Bronchial epithelial cell (primary cell): ENCODE measurements around the gene GPA33. TPM values are rescaled to one million over a fixed set of nuclear protein-coding genes. Genes with fewer than 3 reads are reported as not detected.

Source experiments
- DNase-seq: peaks from one replicate; pipeline ENCODE4 v3.0.0-alpha.2; 2010; ENCODE audit warnings: low read depth
- FAIRE-seq: peaks from 2 replicates; lab custom pipeline; 2011; peaks lifted over from hg19 to GRCh38; lab: Jason Lieb, UNC
- H3K27me3 ChIP-seq: 2 replicates; pipeline ENCODE4 v1.5.1; 2011; ENCODE audit warnings: low read length; ENCODE audit not compliant: control insufficient read depth, insufficient read depth
- H3K36me3 ChIP-seq: 2 replicates; pipeline ENCODE4 v1.5.1; 2011; ENCODE audit warnings: low read length; ENCODE audit not compliant: control insufficient read depth, insufficient read depth
- H3K4me3 ChIP-seq: 2 replicates; pipeline ENCODE4 v1.5.1; 2011; ENCODE audit warnings: mild to moderate bottlenecking, low read depth, low read length, control low read depth
- CTCF ChIP-seq: IDR thresholded peaks from 2 replicates; pipeline ENCODE4 v1.5.1; 2011; ENCODE audit warnings: mild to moderate bottlenecking, moderate library complexity, low read length, control low read depth, inconsistent platforms; ENCODE audit not compliant: insufficient read depth, severe bottlenecking
- total RNA-seq: library from RNA; depleted of rRNA; stranded (reverse); fragments of >200 nt; gene quantifications from 2 replicates; pipeline ENCODE4 v1.2.1, GENCODE V29; 2014

The GPA33 gene
- total RNA-seq, 1 donor from 2014 or later = not detected

GRCh38 chr1:167127661-167128060, 37.5 kb upstream of the GPA33 start:
- no peak overlapping the region for H3K4me3 ChIP-seq
- DNase-seq (no peak), FAIRE-seq (no peak)
- peaks cover 1% of the 10 kb centered on the region for H3K27me3 ChIP-seq
- TF ChIP-seq CTCF = no peak
- H3K36me3 ChIP-seq = no peaks in the 10 kb centered on the region

- DNase-seq = no peak
- no peak overlapping the region for H3K4me3 ChIP-seq
- H3K36me3 ChIP-seq = no peaks in the 10 kb centered on the region
- no peak for TF ChIP-seq CTCF
- peaks cover 1% of the 10 kb centered on the region for H3K27me3 ChIP-seq
- no peak for FAIRE-seq
Observed at GRCh38 chr1:167127236-167127635, 37.1 kb upstream of the GPA33 start.

- Histone ChIP-seq H3K27me3 (peaks cover 1% of the 10 kb centered on the region), H3K4me3 (no peak overlapping the region), H3K36me3 (no peaks in the 10 kb centered on the region)
- DNase-seq (no peak), FAIRE-seq (no peak)
- no peak for TF ChIP-seq CTCF
Observed at GRCh38 chr1:167126811-167127210, 36.6 kb upstream of the GPA33 start.

- no peak for TF ChIP-seq CTCF
- Histone ChIP-seq H3K4me3 (no peak overlapping the region), H3K27me3 (peaks cover 1% of the 10 kb centered on the region), H3K36me3 (no peaks in the 10 kb centered on the region)
- FAIRE-seq (no peak), DNase-seq (no peak)
Observed at GRCh38 chr1:167126317-167126716, 36.1 kb upstream of the GPA33 start.

- no peak overlapping the region for H3K4me3 ChIP-seq
- FAIRE-seq = no peak
- no peak for DNase-seq
- H3K36me3 ChIP-seq = no peaks in the 10 kb centered on the region
- no peak for TF ChIP-seq CTCF
- peaks cover 1% of the 10 kb centered on the region for H3K27me3 ChIP-seq
Observed at GRCh38 chr1:167122568-167122967, 32.4 kb upstream of the GPA33 start.

GRCh38 chr1:167122121-167122480, 31.9 kb upstream of the GPA33 start:
- FAIRE-seq (no peak), DNase-seq (no peak)
- Histone ChIP-seq H3K36me3 (no peaks in the 10 kb centered on the region), H3K4me3 (no peak overlapping the region), H3K27me3 (no peaks in the 10 kb centered on the region)
- no peak for TF ChIP-seq CTCF
